RWPE2 (cell line): ENCODE measurements around the gene SLC37A4.

Experiments used
- ATAC-seq: fragments of 200-7000 bp; cut with Tn5 transposase; 3 replicates; pipeline ENCODE4 v1.9.1; 2021; ENCODE audit warnings: low read depth
- DNase-seq: peaks from one replicate; pipeline ENCODE4 v3.0.0-alpha.2; 2020; ENCODE audit warnings: low spot score
- H3K27ac ChIP-seq: fragments of 450-650 bp; 2 replicates; pipeline ENCODE4 v1.5.1; 2017; ENCODE audit warnings: mild to moderate bottlenecking; ENCODE audit not compliant: poor library complexity, severe bottlenecking
- H3K27me3 ChIP-seq: fragments of 250-450 bp; sonication (Bioruptor Pico); 2 replicates; pipeline ENCODE4 v1.5.1; 2021; ENCODE audit warnings: mild to moderate bottlenecking, moderate library complexity; ENCODE audit not compliant: insufficient read depth, poor library complexity, severe bottlenecking
- H3K36me3 ChIP-seq: fragments of 250-450 bp; sonication (Bioruptor Pico); 2 replicates; pipeline ENCODE4 v1.5.1; 2020; ENCODE audit warnings: low read depth, mild to moderate bottlenecking, moderate library complexity
- H3K4me1 ChIP-seq: fragments of 250-450 bp; sonication (Bioruptor Pico); 2 replicates; pipeline ENCODE4 v1.5.1; 2021; ENCODE audit warnings: mild to moderate bottlenecking, moderate library complexity; ENCODE audit not compliant: insufficient read depth, poor library complexity, severe bottlenecking
- H3K4me3 ChIP-seq: fragments of 250-450 bp; sonication (Bioruptor Pico); 2 replicates; pipeline ENCODE4 v1.5.1; 2021; ENCODE audit warnings: mild to moderate bottlenecking, moderate library complexity; ENCODE audit not compliant: severe bottlenecking
- H3K9me3 ChIP-seq: fragments of 250-450 bp; sonication (Bioruptor Pico); 2 replicates; pipeline ENCODE4 v1.5.1; 2021; ENCODE audit warnings: mild to moderate bottlenecking, moderate library complexity; ENCODE audit not compliant: severe bottlenecking
- TF ChIP-seq, protein P1 (sequence below): fragments of 450-650 bp; IDR thresholded peaks from one replicate; pipeline ENCODE4 v1.5.1; 2017; ENCODE audit warnings: mild to moderate bottlenecking, moderate library complexity; ENCODE audit not compliant: poor library complexity, severe bottlenecking

The SLC37A4 gene

DNA sequence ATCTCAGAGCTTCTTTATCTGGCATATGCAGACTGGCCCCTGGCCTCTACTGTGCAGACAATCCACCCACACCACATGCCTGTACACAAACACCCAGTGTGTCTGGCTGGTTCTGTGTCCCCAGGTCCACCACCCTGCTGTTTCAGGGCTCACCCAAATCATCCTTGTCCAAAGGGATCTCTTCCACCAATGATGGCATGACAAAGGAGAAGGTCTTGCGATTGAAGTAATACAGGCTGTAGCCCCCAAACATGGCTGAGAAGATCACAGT lies 1.7 kb downstream of the SLC37A4 start:
- H3K27me3 ChIP-seq: no peaks in the 10 kb centered on the region
- H3K27ac ChIP-seq: peak overlapping the region; percentile 53
- DNase-seq: no peak
- H3K9me3 ChIP-seq: no peaks in the 10 kb centered on the region
- peaks cover 32% of the 10 kb centered on the region for H3K36me3 ChIP-seq
- H3K4me3 ChIP-seq: no peak overlapping the region
- no peak for ATAC-seq
- TF ChIP-seq, protein P1, sequence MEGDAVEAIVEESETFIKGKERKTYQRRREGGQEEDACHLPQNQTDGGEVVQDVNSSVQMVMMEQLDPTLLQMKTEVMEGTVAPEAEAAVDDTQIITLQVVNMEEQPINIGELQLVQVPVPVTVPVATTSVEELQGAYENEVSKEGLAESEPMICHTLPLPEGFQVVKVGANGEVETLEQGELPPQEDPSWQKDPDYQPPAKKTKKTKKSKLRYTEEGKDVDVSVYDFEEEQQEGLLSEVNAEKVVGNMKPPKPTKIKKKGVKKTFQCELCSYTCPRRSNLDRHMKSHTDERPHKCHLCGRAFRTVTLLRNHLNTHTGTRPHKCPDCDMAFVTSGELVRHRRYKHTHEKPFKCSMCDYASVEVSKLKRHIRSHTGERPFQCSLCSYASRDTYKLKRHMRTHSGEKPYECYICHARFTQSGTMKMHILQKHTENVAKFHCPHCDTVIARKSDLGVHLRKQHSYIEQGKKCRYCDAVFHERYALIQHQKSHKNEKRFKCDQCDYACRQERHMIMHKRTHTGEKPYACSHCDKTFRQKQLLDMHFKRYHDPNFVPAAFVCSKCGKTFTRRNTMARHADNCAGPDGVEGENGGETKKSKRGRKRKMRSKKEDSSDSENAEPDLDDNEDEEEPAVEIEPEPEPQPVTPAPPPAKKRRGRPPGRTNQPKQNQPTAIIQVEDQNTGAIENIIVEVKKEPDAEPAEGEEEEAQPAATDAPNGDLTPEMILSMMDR: no peak
- peaks cover 8% of the 10 kb centered on the region for H3K4me1 ChIP-seq

DNA sequence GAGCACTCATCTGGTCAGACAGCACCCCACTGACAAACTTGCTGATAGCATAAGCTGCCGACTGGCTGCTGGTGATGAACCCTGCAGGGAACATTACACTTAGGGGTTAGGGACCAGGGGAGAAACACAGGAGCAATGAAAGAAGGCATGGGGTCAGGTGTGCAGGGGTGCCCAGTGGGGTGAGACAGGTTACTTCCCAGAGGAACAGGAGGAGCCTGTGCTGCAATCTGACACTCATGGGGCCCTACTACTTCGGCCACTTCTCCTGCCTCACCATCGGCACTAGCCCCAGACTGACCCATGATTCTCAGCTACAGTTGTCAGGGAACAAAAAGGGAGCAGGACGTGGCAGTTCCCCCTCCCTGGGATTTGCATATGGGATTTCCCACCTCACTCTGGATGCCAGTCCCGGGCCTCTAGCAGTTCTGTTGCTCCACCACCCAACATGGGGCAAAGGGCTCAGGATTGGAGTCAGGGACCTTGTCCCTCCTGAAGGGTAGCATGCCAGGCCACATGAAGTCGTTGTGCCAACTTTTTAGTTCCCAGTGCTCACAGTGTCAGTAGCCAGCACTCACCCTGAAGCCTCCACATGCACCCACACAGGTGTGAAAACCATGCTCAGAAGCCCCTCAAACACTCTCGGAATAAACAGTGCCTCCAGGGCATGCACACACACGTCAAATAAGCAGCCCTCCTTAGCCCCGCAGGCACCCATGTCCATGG lies 2.2 kb downstream of the SLC37A4 start:
- TF ChIP-seq, protein P1: no peak
- ATAC-seq (no peak), DNase-seq (no peak)
- Histone ChIP-seq H3K4me1 (peaks cover 8% of the 10 kb centered on the region), H3K9me3 (no peaks in the 10 kb centered on the region), H3K27ac (no peak overlapping the region), H3K4me3 (no peak overlapping the region), H3K27me3 (no peaks in the 10 kb centered on the region), H3K36me3 (peaks cover 37% of the 10 kb centered on the region)

DNA sequence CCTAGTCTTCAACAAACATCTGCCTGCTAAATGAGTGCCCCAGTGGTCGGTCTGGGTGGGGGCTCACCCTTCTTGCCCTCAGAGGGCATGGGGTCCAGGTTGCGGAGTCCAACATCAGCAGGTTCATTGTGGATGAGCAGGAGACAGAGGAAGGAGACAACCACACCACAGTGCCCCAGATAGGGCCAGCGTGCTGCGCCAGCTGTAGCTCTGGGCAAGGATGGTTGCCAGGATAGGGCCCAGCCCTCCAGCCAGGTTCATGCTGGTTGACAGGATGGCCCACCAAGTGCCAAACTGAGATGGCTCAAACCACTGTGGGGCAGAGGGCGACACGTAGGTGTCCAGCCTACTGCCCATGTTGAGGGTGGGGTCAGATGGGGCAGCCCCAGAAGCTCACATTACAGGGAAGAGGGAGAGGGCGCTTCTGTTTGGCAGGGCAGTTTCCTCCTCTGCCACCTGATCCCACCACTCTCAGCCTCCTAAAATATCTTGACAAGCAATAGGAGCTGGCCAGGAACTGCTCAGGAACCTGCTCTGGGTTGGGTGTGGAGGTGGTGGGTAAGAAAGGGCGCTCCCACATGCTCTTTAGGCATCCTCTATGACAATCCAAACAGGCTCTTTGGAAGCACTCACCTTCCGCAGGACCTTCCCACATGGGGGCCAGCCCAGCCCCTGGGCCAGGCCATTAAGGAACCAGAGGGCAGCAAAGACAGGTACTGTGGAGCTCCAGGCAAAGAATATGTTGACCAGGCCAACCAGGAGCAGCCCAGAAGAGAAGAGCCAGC lies 2.9 kb downstream of the SLC37A4 start:
- no peak overlapping the region for H3K27ac ChIP-seq
- peaks cover 42% of the 10 kb centered on the region for H3K36me3 ChIP-seq
- no peak overlapping the region for H3K4me3 ChIP-seq
- peaks cover 8% of the 10 kb centered on the region for H3K4me1 ChIP-seq
- no peaks in the 10 kb centered on the region for H3K27me3 ChIP-seq
- TF ChIP-seq, protein P1: no peak
- no peaks in the 10 kb centered on the region for H3K9me3 ChIP-seq
- DNase-seq: no peak
- ATAC-seq: no peak

DNA sequence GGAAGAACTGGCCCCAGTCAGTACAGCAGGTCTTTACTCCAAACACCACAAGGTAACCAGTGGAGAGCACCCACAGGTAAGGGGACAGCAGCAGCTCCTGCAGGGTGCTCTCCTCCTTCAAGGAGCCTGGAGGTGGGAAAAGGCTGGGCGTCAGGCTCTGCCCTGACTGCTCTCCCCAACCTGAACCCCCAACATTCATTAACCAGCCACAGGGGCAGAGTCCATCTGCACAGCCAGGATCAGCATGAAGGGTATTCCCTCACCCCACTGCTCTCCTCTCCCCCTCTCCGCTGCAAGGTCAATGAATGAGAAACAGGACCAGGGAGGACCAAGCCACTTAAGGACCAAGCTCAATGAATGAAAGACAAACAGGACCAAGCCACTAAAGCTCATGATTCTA lies 3.7 kb downstream of the SLC37A4 start:
- Histone ChIP-seq H3K36me3 (peaks cover 49% of the 10 kb centered on the region), H3K27me3 (no peaks in the 10 kb centered on the region), H3K4me1 (peaks cover 8% of the 10 kb centered on the region), H3K9me3 (no peaks in the 10 kb centered on the region), H3K4me3 (no peak overlapping the region), H3K27ac (no peak overlapping the region)
- DNase-seq: no peak
- no peak for ATAC-seq
- TF ChIP-seq, protein P1: no peak
